ENCODE measurements around the gene DMRTC2.

DNA sequence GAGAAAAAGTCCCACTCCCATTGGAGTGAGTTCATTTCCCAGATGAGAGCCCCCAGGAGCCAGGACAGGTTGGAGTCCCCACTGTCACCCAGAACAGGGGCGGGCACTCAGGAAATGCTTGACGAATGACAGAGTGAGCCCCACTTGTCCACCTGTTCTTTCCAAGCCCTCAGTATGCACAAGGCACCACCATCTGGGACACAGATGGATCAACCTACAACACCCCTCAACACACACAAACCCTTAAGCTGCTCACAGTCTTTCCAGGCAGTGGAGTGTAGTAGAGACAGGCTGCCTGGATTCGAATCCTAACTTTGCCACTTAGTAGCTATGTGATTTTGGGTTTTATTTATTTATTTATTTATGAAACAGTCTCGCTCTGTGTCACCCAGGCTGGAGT is 46.1 kb downstream of the DMRTC2 start:
- no peak for TF ChIP-seq POLR2A (IDR thresholded peaks at IDR 0.05)
- TF ChIP-seq, protein P1, sequence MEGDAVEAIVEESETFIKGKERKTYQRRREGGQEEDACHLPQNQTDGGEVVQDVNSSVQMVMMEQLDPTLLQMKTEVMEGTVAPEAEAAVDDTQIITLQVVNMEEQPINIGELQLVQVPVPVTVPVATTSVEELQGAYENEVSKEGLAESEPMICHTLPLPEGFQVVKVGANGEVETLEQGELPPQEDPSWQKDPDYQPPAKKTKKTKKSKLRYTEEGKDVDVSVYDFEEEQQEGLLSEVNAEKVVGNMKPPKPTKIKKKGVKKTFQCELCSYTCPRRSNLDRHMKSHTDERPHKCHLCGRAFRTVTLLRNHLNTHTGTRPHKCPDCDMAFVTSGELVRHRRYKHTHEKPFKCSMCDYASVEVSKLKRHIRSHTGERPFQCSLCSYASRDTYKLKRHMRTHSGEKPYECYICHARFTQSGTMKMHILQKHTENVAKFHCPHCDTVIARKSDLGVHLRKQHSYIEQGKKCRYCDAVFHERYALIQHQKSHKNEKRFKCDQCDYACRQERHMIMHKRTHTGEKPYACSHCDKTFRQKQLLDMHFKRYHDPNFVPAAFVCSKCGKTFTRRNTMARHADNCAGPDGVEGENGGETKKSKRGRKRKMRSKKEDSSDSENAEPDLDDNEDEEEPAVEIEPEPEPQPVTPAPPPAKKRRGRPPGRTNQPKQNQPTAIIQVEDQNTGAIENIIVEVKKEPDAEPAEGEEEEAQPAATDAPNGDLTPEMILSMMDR (IDR thresholded peaks at IDR 0.05) = no peak
